NCI-H748 treated with DMSO at 0.1 percent for 48 hours (cell line): ENCODE results near the gene KRTAP5-3.
"Not testable (repeated sequence)": the region's sequence is repeated elsewhere in the genome, so short reads cannot be mapped to it uniquely, and the experiment has no call there.

Experiments
- DNase-seq: peaks from one replicate; lab custom pipeline; 2025; lab: John Stamatoyannopoulos, UW

KRTAP5-3 gene, protein sequence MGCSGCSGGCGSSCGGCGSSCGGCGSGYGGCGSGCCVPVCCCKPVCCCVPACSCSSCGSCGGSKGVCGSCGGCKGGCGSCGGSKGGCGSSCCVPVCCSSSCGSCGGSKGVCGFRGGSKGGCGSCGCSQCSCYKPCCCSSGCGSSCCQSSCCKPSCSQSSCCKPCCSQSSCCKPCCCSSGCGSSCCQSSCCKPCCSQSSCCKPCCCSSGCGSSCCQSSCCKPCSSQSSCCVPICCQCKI

GRCh38 chr11:1608363-1608762 lies at the start of gene KRTAP5-3:
Gene KRTAP5-3 (minus strand): TSS chr11:1608463. CDS start chr11:1608385, 78 bp downstream.
- DNase-seq, result peak; percentile 33

DNA sequence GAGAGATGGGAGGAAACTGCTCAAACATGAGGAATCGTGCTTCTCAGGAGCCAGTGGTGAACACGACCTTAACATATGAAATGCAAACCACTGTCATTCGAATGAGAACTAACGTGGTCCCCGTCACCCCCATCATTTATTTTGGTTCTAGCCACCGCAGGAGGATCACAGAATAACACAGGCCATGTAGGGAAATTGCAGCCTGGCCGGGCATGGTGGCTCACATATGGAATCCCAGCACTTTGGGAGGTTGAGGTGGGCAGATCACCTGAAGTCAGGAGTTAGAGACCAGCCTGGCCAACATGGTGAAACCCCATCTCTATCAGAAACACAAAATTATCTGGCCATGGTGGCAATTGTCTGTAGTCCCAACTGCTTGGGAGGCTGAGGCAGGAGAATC lies 48.4 kb upstream of the KRTAP5-3 start:
- no peak for DNase-seq

DNA sequence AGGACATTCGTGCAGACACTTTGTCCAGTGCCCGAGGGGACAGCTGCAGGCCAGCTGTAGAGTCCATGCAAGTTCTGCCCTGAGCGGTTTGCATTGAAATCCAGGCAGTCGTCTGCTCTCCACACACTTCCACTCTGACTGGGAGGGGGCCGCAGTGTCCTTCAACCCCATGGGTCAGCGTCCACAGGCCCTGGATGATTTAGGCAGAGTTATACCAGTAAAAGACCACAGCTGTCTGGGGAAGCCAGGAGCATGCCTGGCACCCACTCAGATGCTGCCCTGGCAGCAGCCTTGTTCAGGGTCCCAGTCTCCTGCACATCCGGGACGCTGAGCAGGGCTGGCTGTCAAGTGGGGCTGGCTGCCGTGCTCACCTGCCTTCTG lies 47.8 kb upstream of the KRTAP5-3 start:
- DNase-seq, result no peak

DNA sequence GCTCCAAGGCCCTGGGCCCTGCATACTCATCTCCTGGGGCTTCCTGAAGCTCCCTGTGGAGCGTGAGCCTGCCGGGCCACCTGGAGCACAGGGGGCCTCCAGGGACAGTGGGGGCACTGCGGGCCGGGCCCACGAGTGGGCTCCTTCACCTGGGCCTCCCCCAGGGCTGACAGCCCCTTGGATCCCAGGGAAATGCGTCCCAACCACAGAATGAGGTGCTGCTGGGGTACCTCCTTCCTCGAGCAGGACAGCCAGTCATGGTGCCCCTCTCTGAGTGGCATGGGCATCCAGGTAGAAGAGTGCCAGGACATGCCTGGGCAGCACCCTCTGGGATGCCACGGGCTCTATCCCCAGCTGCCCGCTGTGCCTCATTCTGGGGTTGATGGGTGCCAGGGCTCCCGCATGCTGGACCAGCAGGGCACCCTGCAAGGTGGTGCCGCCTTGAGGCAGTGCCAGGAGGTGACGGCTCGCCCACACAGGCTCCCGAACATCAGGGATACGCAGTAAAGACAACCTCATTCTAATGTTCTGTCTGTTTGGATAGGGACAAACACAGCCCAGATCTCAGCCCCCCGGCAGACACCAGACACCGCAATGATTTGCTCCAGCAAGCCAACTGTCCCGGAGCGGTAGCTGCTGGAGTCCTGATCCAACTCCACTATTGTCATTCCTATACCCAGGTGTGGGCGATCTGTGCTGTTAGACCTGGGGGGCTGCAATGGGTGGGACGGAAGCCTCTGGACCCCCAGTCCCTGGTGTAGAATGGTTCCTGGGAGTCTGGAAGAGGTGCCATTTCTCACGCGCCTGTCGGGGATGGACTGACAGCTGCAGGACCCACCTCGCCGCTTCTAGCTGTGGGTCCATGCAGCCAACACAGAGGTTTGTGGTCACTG lies 47.2 kb upstream of the KRTAP5-3 start:
- no peak for DNase-seq

DNA sequence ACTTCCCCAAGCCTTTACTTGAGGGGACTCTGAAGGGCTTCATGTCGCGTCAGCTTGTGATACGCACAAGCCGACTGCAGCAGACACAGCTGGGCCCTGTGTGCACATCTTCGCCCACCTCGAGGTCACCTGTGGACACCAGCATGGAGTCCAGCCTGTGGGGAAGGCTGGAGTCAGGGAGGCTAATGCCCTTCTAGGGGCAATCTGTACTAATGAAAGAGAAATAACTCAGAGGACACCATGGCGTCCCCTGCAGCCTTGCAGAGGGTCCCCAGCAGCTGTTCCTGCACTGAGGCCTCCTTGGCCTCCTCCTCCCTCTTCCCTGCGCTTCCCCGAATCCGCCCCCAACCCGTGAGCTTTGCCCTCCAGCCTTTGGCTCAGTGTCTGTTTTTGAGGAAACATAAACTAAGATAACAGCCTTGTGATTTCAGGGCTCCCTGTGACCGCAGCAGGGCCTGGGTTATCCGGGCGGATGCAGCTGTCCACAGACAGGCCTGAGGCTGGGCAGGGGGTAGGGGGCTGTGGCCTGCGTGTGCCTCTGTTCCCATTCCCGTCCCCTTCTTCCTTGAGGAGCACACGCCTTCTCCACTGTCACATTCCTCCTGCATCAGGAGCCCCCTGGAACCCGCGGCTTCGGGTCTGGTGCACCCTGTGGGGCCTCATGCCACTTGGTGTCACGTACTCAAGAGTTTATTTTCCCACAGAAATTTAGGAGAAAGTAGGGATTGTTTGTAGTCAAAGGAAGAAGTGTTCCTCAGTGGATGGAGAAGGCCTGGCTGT lies 46.3 kb upstream of the KRTAP5-3 start:
- no peak for DNase-seq

DNA sequence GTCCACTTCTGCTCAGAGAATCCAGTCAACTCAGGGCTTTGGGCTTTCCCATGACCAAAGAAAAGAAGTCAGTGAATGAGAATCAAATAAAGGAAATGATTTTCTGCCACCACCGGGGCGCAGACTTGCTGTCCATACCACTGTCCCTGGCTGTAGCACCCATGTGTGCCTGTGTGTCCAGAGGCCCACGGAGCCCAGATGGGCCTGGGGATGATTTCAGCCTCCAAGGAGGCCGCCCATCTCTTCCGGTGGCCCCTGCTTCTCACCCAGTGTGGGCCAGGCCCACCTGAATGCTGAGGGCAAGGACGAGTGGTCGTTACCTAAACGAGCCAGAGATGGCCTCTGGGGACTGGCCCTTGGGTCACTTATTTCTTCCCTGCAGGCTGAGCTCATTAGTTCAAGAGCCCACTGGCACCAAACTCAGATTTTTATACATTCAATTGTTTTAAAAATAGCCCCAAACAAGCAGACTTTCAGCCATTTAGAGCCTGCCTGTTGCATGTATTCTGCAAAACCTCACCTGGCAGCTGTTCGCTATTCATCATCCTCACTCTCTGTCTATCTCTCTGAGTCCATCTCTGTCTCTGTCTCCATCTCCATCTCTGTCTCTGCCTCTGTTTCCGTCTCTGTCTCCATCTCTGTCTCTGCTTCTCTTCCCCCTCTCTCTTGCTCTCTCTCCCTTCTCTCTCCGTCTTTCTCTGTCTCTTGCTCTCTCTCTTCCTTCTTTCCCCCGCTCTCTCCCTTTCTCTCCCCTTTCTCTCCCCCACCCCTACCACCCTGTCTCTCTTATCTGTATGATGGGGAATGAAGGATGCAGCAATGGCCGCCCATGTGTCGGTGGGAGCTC lies 45.5 kb upstream of the KRTAP5-3 start:
- DNase-seq, result no peak

DNA sequence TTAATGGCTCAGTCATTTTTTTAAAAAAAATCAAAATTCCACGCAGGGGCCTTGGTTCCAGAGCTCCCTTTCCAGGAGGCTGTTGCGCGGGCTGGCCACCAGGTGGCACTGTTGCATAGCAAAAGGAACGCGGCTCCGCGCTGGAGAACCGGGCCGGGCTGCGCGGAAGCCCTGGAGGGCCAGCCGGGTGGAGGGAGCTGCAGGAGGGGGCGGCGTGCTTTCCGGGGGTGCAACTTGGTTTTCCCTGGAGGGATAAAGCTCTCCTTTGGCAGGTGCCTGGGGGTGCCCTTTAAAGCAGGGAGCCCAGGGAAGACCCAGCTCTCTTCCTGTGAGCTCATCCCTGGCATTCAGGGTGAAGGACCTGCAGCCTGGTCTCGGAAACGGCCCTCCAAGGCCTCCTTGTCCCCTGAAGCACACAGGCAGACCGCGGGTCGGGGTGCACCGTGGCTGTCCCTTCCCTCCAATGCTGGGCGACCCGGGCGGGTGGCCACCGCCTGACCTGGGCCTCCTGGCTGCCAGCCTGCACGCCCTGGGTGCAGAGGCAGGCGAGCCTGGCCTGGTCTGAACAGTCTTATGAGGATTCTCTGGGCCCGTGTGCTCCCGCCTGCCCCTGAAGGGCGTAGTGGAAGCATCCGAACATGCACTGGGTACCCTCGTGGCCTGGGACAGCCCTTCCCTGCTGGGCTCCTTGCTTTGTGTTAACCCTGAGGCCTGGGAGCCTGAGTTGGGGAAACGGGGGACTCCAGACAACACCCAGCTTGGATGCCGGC lies 44.7 kb upstream of the KRTAP5-3 start:
- DNase-seq, result peak; percentile 54

- DNase-seq, result no peak
Observed at GRCh38 chr11:1652442-1652770, 44.1 kb upstream of the KRTAP5-3 start.

DNA sequence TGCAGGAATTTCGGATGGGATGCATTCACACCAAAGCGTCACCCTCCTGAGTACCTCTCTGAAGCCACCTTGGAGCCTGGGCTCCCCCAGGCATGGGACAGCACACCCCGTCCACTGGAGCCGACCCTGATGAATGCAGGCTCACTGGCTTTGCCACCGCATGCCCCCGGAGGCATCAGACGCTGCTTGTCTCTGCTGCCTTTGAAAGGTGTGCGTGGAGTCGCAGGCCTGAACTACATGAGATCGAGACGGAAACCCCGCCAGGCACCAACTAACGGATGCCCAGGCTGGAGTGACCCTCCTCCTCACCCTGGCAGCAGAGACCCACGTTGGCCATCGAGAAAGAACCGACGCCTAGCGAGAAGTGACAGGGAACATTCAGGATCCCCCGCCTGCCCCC lies 43.8 kb upstream of the KRTAP5-3 start:
- DNase-seq, result no peak

DNA sequence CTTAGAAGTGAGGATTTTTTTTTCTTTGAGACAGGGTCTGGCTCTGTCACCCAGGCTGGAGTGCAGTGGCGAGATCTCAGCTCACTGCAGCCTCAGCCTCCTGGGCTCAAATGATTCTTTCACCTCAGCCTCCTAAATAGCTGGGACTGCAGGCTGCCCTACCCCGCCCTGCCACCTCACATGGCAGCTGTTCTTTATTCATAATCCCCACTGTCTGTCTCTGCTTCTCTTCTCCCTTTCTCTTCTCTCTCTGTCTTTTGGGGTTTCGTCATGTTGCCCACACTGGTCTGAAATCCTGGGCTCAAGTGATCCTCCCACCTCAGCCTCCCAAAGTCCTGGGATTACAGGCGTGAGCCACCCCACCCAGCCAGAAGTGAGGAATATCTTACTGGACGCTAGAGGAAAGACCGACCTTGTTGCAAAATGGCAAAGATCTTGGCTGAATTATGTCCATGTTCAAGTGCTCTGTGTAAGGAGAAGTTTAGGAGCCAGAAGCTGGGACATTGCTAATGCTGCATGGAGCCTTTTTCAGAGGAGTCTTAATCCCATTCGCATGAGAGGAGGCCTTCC lies 43.2 kb upstream of the KRTAP5-3 start:
- no peak for DNase-seq

DNA sequence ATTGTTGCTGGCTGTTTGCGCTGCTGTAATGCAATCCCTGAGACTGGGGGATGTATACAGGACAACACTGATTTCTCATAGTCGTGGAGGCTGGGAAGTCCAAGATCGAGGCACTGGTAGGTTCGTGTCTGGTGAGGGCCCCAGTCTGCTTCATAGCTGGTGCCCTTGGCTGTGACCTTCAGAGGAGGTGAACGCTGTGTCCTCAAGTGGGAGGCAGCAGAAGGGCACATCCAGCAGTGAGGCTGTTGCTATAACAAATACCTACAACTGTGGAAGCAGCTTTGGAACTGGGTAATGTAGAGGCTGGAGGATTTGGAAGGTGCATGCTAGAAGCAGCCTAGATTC lies 42.6 kb upstream of the KRTAP5-3 start:
- DNase-seq, result no peak

- no peak for DNase-seq
Observed at GRCh38 chr11:1650034-1650917, 42.0 kb upstream of the KRTAP5-3 start.

GRCh38 chr11:1648653-1649420 lies 40.6 kb upstream of the KRTAP5-3 start:
- no peak for DNase-seq

- no peak for DNase-seq
Observed at GRCh38 chr11:1647901-1648652, 39.8 kb upstream of the KRTAP5-3 start.

GRCh38 chr11:1646540-1646939 lies 38.3 kb upstream of the KRTAP5-3 start:
- DNase-seq, result not testable (repeated sequence)

DNA sequence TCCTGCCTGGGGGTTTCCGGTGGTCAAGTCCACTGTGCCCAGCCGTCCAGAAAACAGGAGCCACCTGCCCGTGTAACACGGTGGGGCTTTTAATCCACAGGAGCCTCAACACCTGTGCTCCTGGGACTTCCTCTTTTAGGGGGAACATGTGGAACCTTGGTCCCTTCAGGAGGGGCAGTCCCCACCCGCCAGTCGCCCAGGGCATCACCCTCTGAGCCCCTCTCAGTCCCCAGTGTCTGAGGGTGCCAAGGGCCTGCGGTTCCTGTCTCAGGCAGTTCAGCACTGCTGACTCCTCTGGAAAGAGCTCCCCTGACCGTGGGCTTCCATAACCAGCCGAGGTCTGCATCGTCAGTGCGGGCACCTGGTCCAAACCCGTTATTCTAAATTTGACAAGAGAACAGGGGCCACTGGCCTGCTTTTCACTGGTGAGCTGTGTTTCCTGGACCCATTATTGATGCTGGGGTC lies 37.1 kb upstream of the KRTAP5-3 start:
- no peak for DNase-seq

DNA sequence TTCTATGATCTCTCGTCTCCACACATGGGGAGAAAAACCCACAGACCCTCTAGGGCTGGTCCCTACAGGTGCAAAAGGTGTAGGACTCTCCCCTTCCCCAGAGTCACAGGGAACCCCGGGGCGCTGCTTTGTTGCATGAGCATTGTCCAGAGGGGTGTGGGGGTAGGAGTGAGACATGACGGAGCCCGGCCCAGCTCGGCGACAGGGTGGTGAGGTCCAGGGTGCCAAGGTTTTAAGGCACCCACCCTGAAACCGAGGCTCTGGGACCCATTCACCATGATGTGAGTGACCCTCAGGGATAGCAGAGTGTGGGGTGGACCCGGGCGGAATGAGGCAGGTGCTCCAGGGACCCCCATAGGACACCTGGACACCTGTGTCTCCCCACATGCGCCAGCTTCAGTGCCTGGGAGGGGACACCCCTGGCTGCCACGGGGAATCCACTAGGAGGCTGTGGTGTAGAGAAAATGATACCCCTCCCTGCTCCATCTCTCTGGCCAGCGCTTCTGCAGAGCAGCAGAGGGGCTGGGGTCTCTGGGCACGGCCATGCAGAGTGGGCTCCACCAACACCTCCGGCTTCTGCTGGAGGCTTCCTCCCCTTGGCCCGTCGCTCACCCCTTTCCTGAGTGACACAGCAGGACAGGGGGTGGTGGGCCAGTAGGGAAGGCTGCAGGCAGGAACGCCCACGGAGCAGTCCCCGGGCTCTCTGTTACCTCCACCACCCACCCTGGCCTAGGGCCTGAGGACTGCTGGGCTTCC lies 36.5 kb upstream of the KRTAP5-3 start:
- DNase-seq, result no peak
